Cardiac septum (tissue), 1 donor: Measurements from ENCODE around the gene IFNA21. TPM values are rescaled to one million over a fixed set of nuclear protein-coding genes. Genes with fewer than 3 reads are reported as not detected.
"Not testable (repeated sequence)": the region's sequence is repeated elsewhere in the genome, so short reads cannot be mapped to it uniquely, and the experiment has no call there.

Experiments used
- DNase-seq: peaks from one replicate; pipeline ENCODE4 v3.0.0-alpha.2; 2020; ENCODE audit warnings: low spot score
- intact Hi-C: fragments of 100-400 bp; cut with DNase I; formaldehyde crosslinking; loops from one replicate; pipeline ENCODE4 v1.14.0; 2022
- long read RNA-seq: library from polyadenylated mRNA; unstranded; transcript quantifications from one replicate; pipeline ENCODE4 v2.0.0, GENCODE V29; 2021
- total RNA-seq: library from RNA; stranded (reverse); fragmentation: NEBNext Ultra II Directional; extraction: Animal tissue kit (Norgen Biotek cat#: 25700); gene quantifications from one replicate; pipeline ENCODE4 v1.2.1, GENCODE V29; 2021
- donor health status: DM: no; HTN: no; CAD: no.

IFNA21 gene
- total RNA-seq: not detected
- long read RNA-seq: 0 reads

DNA sequence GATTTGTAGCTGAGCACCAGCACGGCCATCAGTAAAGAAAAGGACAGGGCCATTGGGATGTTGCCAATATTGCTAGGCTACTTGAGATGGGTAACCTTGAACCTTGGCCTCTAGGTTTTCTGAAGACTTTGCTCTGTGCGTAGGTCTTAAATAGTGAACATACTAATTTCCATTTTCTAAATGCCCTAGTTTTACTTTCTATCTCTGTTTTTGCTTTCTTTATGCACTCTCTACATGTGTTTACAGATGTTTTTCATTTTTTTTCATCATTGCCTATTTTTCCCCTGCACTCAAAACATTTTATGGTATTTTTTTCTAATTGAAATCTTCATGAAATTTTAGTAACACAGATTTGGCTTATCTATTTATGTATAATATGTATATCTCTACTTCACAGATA is at the start of gene IFNA21:
TSS of gene IFNA21 (minus strand) at position 101 of the 400 bp plus-strand sequence. CDS start at position 53, 48 bp downstream.
- intact Hi-C loops, DNase-seq: not testable (repeated sequence)

DNA sequence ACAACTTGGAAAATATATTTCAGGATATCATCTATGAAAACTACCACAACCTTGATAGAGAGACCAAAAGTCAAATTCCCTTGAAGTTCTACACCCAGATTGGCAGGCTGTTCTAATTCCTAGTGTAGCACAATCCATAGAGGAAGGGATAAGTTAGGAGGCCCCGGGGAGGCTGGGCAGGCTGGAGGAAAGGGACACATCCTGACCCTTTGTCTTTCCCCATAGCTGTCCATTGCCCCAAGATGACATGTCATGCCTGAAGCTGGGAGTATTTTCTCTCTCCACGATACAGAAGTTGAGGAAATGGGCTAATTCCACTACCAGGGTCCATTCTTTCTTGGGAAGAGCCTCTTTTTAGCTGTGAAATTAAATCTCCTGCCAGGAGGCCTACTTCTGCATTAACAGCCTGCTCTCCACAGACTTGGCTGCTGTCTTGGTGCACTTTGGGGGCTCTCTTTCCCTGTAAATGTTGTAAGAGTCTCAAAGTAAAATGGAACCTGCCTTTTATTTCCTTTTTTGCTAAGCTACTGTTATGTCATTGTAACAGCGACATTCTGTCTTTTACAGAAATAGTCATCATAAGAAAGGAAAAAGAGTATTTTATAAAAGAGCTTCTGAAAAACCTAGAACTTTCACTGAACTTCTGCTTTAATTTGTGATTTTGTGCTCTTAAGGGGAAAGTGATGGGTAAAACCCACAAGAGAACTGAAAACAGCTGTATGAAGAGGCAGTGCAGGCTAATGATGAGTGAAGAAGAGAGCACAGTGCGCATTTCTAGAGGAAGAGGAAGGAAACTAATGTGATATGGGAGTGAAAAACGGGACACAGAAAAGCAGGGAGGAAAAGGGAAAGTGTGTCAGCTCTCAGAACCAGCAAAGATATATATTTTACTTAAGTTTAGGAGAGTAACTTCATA is 47.2 kb upstream of the IFNA21 start:
- DNase-seq, intact Hi-C loops: not testable (repeated sequence)

DNA sequence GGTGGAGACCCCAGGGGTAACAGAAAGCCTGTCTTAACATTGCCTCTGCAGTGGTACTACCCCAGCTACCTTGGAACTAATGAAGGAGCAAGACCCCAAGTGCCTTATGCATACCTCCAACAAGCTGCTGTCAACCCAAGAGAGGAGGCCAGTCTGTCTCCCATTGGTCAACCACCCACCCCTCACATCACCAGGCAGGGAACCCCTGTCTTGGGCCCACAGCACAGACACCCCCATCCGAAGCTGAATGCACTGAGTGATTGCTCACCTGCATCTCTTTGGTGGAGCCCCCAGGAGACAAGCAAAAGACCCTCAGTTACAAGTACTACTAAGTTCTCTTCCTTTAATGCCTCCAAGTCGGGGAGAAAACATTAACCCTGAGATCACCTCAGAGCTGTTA is 45.7 kb upstream of the IFNA21 start:
- intact Hi-C loops: not testable (repeated sequence)

DNA sequence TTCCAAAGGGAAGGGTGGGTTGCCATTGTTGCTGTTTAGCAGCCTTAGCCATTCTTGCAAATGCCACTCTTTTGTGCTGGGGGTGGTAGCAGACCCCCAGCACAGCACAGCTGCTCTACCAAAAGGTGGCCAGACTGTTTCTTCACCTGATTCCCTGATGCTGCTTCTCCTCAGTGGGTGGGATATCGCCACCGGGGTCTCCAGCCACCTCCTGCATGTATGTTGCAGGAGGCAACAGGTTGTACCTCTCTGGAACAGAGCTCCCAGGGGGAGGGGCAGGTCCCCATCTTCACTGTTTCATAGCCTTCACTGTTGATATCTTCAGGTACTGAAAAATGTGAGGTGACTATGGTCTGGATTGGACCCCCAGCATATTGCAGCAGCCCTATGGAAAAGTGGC is 44.3 kb upstream of the IFNA21 start:
- intact Hi-C loops, DNase-seq: not testable (repeated sequence)

More for the DNA sequence above, 45.7 kb upstream of the IFNA21 start:
- DNase-seq: not testable (repeated sequence)

DNA sequence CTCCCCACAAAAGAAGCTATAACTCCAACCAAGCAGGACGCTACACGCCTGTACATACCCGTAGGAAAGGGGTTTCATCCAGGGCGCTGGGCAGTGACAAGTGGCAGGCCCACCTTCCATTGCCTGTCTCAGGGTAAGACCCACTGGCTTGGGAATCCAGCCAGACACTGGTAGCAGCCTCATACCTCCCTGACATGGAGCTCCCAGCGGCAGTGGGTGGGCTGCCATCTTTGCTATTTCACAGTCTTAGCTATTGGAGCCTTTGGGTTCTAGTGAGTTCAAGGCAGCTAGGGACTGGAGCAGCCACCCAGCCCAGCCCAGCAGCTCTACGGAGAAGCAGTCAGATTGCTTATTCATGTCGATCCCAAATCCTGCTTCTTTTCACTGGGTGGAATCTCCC is 43.9 kb upstream of the IFNA21 start:
- no peak for DNase-seq
- intact Hi-C loops: no loop called here

DNA sequence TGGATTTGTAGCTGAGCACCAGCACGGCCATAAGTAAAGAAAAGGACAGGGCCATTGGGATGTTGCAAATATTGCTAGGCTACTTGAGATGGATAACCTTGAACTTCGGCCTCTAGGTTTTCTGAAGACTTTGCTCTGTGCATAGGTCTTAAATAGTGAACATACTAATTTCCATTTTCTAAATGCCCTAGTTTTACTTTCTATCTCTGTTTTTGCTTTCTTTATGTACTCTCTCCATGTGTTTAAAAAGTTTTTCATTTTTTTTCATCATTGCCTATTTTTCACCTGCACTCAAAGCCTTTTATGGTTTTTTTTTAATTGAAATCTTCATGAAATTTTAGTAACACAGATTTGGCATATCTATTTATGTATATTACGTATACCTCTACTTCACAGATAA is 40.6 kb upstream of the IFNA21 start, which contains the start of gene IFNA10:
TSS of gene IFNA10 (minus strand) at position 101 of the 400 bp plus-strand sequence. CDS start at position 55, 46 bp downstream.
- intact Hi-C loops, DNase-seq: not testable (repeated sequence)

DNA sequence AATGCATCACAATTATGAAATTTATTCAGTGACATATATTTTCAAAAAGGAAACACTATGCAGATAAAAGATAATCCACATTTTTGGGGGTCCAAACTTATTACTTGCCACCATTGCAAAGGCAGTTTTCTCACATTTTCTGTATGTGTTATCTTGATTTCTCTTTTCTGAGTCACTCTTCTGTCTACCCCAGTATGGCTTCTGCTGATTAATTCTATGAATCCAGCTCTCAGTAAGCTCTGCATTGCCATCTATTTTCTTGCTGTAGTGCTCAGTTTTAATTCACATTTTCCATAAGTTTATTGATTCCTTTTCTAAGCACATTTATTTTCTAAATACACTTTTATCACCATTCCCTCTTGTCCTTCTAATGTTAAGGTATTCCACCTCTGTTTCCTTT is 38.7 kb upstream of the IFNA21 start:
- no peak for DNase-seq
- intact Hi-C loops: no loop called here

DNA sequence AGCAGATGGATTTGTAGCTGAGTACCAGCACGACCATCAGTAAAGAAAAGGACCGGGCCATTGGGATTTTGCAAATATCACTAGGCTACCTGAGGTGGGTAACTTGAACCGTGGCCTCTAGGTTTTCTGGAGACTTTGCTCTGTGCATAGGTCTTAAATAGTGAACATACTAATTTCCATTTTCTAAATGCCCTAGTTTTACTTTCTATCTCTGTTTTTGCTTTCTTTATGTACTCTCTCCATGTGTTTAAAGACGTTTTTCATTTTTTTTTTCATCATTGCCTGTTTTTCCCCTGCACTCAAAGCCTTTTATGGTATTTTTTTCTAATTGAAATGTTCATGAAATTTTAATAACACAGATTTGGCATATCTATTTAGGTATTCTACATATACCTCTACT is 35.6 kb upstream of the IFNA21 start, which contains the start of gene IFNA7:
TSS of gene IFNA7 (minus strand) at position 101 of the 400 bp plus-strand sequence. CDS start at position 61, 40 bp downstream.
- DNase-seq, intact Hi-C loops: not testable (repeated sequence)

DNA sequence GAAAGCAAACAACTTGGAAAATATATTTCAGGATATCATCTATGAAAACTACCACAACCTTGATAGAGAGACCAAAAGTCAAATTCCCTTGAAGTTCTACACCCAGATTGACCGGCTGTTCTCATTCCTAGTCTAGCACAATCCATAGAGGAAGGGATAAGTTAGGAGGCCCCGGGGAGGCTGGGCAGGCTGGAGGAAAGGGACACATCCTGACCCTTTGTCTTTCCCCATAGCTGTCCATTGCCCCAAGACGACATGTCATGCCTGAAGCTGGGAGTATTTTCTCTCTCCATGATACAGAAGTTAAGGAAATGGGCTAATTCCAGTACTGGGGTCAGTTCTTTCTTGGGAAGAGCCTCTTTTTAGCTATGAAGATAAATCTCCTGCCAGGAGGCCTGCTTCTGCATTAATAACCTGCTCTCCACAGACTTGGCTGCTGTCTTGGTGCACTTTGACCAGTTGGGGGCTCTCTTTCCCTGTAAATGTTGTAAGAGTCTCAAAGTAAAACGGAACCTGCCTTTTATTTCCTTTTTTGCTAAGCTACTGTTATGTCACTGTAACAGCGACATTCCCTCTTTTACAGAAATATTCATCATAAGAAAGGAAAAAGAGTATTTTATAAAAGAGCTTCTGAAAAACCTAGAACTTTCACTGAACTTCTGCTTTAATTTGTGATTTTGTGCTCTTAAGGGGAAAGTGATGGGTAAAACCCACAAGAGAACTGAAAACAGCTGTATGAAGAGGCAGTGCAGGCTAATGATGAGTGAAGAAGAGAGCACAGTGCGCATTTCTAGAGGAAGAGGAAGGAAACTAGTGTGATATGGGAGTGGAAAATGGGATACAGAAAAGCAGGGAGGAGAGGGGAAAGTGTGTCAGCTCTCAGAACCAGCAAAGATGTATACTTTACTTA is 28.7 kb upstream of the IFNA21 start:
- DNase-seq, intact Hi-C loops: not testable (repeated sequence)

DNA sequence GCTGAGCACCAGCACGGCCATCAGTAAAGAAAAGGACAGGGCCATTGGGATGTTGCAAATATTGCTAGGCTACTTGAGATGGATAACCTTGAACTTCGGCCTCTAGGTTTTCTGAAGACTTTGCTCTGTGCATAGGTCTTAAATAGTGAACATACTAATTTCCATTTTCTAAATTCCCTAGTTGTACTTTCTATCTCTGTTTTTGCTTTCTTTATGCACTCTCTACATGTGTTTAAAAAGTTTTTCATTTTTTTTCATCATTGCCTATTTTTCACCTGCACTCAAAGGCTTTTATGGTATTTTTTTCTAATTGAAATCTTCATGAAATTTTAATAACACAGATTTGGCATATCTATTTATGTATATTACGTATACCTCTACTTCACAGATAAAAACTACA is 21.0 kb upstream of the IFNA21 start, which contains the start of gene IFNA4:
TSS of gene IFNA4 (minus strand) at position 101 of the 400 bp plus-strand sequence. CDS start at position 45, 56 bp downstream.
- DNase-seq, intact Hi-C loops: not testable (repeated sequence)

DNA sequence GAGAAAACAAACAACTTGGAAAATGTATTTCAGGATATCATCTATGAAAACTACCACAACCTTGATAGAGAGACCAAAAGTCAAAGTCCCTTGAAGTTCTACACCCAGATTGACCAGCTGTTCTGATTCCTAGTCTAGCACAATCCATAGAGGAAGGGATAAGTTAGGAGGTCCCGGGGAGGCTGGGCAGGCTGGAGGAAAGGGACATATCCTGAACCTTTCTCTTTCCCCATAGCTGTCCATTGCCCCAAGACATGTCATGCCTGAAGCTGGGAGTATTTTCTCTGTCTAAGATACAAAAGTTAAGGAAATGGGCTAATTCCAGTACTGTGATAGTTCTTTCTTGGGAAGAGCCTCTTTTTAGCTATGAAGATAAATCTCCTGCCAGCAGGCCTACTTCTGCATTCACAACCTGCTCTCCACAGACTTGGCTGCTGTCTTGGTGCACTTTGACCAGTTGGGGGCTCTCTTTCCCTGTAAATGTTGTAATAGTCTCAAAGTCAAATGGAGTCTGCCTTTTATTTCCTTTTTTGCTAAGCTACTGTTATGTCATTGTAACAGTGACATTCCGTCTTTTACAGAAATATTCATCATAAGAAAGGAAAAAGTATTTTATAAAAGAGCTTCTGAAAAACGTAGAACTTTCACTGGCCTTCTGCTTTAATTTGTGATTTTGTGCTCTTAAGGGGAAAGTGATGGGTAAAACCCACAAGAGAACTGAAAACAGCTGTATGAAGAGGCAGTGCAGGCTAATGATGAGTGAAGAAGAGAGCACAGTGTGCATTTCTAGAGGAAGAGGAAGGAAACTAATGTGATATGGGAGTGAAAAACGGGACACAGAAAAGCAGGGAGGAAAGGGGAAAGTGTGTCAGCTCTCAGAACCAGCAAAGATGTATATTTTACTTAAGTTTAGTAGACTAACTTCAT is 16.6 kb upstream of the IFNA21 start:
- intact Hi-C loops, DNase-seq: not testable (repeated sequence)

DNA sequence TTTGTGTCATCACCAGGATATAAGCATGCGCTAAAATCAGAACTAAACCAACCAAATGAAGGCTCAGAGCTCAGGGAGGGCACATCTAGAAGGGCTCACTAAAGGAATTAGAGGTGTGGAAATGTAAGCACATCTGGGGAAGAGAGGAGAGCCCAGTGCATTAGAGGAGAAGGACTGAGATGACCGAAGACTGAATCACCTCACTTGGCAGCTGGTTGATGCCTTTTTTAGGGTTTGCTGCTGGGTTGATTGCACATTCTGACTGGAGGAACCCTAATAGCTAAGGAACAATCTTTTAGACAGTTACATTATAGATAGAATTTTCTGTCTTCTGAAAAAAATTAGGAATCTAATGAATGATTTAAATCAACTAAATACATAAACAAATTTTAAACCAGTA is 8.2 kb upstream of the IFNA21 start:
- DNase-seq: no peak
- intact Hi-C loops: no loop called here

DNA sequence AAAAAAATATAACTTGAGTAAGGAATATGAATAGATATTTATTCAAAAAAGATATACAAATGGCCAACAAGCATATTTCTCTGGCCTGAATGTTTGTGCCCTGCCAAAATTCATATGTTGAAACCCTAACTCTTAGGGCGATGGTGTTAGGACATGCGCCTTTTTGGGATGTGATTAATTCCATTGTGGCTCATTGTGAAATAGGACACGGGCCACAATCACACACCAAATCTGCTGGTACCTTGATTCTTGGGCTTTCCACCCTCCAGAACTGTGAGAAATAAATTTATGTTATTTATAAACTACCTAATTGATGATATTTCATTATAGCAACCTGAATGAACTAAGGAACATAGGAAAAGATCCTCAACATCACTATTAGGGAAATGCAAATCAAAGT is 5.7 kb upstream of the IFNA21 start:
- intact Hi-C loops: no loop called here
- no peak for DNase-seq

DNA sequence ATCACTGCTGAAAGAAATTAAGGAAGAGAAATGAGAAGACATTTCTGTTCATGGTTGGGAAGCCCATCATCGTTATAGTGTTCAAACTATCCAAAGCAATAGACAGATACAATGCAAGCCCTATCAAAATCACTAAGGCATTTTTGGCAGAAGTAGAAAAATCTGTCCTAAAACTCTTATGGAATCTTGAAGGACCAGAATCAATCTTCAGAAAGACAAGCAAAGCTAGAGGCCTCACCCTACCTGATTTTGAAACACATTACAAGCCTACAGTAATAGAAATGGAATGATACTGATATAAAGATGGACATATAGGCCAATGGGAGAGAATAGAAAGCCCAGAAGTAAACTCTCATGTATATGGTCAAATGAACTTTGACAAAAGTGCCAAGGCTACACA is 4.9 kb upstream of the IFNA21 start:
- intact Hi-C loops: no loop called here
- DNase-seq: no peak

DNA sequence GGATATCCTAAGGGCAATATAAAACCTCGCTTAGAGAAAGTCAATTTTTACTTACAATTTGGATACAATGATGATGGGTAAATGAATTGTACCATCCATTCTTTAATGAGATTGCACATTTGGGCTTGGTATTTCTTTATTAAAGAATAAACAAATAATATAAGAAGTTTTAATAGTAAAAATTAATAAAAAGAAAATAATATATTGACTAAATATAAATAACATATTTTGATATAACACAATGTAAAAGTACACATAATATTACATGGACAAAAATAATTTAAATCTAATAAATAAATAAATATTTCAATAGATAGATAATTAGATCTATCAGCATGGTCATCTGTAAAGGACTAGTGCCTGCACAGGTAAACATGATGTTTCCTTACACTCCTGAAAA is 944 bp downstream of the IFNA21 start:
- DNase-seq: no peak
- intact Hi-C loops: no loop called here

DNA sequence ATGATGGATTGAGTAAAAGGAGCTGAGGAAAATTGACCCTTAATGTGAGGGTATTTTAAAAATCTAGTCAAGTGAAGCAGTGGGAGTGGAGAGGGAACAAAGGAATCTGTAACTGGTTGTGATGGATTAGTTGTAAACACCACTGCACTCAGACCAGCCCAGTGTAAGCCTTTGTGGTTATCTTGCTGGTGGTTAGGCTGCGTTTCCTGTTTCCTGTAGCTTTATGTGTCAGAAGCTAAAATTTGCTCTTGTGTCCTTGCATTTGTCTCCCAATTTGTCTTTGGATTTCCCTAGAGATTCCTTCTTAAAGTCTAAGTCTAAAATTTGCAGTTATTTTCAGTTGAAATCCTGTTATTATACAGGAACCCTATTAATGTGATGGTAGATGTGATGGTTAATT is 6.3 kb downstream of the IFNA21 start:
- intact Hi-C loops: no loop called here

DNA sequence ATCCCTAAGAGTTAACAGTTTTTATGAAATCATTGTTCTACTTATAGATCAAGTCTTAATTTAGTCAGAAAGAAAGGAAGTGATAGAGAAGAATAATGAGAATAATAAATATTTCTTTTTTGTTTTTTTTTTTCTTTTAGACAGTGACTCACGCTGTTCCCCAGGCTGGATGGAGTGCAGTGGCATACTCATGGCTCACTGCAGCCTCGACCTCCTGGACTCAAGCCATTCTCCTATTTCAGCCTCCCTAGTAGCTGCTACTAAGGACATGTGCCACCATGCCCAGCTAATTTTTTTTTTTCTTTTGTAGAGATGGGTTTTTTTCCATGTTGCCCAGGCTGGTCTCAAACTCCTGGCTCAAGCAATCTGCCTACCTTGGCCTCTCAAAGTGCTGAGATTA is 11.0 kb downstream of the IFNA21 start:
- intact Hi-C loops: no loop called here
- DNase-seq: no peak

More for the DNA sequence above, 6.3 kb downstream of the IFNA21 start:
- DNase-seq: no peak

DNA sequence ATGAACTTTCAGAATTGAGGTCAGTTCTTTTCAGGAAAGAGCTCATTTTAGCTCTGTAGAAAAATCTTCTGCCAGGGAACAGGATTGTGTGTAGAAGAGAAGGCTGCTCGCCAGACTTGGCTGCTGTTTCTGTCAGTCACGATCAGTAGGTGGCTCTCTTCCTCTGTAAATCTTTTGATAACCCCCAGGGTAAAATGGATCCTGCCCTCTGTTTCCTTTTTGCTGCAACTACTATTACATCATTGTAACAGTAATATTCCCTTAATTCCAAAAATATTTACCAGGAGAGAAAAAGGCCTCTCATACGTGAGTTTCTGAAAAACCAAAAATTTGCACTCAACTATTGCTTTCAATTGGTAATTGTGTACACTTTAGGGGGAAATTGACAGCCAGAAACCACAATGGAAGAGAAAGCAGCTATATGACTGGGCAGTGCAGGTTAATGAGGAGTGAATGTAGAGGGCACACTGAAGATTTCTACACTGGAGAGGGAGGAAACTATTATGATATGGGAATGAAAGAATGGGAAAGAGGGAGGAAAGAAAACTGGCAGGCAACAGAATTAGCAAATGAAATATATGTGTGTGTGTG is 12.3 kb downstream of the IFNA21 start:
- no peak for DNase-seq
- intact Hi-C loops: no loop called here
